Measurements from ENCODE around the gene ERO1A.

ERO1A gene

GRCh38 chr14:52609445-52610044 is 85.8 kb downstream of the ERO1A start:
- Mint-ChIP-seq H3K9me3 (peaks cover 2% of the 10 kb centered on the region), H3K36me3 (no peaks in the 10 kb centered on the region), H3K4me3 (no peak overlapping the region), H3K27ac (no peak overlapping the region), H3K4me1 (no peaks in the 10 kb centered on the region), H3K27me3 (peaks cover 4% of the 10 kb centered on the region)
- ATAC-seq (ENCODE audit: low read depth) (no peak), DNase-seq (ENCODE audit: low spot score in 2 of 2) (no peak)

GRCh38 chr14:52607061-52607460 is 88.3 kb downstream of the ERO1A start:
- no peak overlapping the region for H3K27ac Mint-ChIP-seq
- H3K4me1 Mint-ChIP-seq: peaks cover 4% of the 10 kb centered on the region
- ATAC-seq (ENCODE audit: low read depth): no peak

GRCh38 chr14:52602131-52602530 is 93.2 kb downstream of the ERO1A start:
- H3K27me3 Mint-ChIP-seq: peaks cover 1% of the 10 kb centered on the region
- DNase-seq (ENCODE audit: low spot score in 2 of 2): no peak
- H3K9me3 Mint-ChIP-seq: peaks cover 6% of the 10 kb centered on the region
- H3K27ac Mint-ChIP-seq: no peak overlapping the region
- no peak overlapping the region for H3K4me3 Mint-ChIP-seq
- peaks cover 4% of the 10 kb centered on the region for H3K4me1 Mint-ChIP-seq
- ATAC-seq (ENCODE audit: low read depth): peak; percentile 41
- no peaks in the 10 kb centered on the region for H3K36me3 Mint-ChIP-seq

More at GRCh38 chr14:52607061-52607460, 88.3 kb downstream of the ERO1A start:
- Mint-ChIP-seq H3K27me3 (peaks cover 3% of the 10 kb centered on the region), H3K4me3 (no peak overlapping the region), H3K9me3 (peaks cover 6% of the 10 kb centered on the region), H3K36me3 (no peaks in the 10 kb centered on the region)
- no peak for DNase-seq (ENCODE audit: low spot score in 2 of 2)

- Mint-ChIP-seq H3K27ac (no peak overlapping the region), H3K4me3 (no peak overlapping the region), H3K27me3 (peaks cover 3% of the 10 kb centered on the region), H3K36me3 (peaks cover 4% of the 10 kb centered on the region), H3K4me1 (peaks cover 4% of the 10 kb centered on the region), H3K9me3 (peaks cover 8% of the 10 kb centered on the region)
- ATAC-seq (ENCODE audit: low read depth): no peak
- no peak for DNase-seq (ENCODE audit: low spot score in 2 of 2)
Measured at GRCh38 chr14:52599974-52600373, 95.4 kb downstream of the ERO1A start.

DNA sequence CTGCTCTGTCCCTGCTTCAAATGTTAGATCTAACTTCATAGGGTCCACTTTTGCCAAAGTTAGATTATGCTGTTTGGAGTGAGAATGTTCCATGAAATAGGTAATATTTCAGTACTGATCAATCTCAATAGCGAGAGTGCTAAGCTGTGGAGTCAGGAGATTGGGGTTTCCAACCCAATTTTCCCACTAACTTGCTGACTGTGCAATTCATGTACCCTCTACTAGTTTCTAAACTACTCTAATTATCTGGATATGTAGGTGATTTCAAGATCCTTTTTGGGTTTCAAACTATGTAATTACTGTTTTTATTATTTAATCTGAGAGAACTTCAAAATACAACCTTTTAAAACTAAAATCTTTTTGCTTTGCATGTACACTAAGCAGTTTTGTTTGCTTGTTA is 96.8 kb downstream of the ERO1A start:
- no peak for DNase-seq (ENCODE audit: low spot score in 2 of 2)
- Mint-ChIP-seq H3K9me3 (peaks cover 8% of the 10 kb centered on the region), H3K36me3 (peaks cover 4% of the 10 kb centered on the region), H3K4me3 (no peak overlapping the region), H3K27ac (no peak overlapping the region), H3K27me3 (peaks cover 6% of the 10 kb centered on the region), H3K4me1 (peaks cover 4% of the 10 kb centered on the region)
- ATAC-seq (ENCODE audit: low read depth): no peak

DNA sequence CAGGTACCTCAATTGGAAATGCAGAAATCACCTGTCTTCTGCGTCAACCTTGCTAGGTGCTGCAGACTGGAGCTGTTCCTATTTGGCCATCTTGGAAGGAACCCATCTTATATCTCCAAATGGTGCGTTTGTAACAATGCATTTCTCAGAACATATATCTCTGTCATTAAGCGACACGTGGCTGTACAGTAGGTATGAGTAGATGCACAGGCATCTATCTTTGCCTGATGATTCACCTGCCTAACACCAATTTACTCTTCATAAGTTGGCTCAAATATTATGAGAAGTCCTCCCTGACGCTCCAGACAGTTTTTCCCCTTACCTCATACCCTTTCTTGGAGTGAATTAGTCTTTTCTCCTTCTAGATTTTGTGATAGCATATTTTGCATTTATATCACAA is 98.5 kb downstream of the ERO1A start:
- ATAC-seq (ENCODE audit: low read depth) (no peak), DNase-seq (ENCODE audit: low spot score in 2 of 2) (no peak)
- peaks cover 5% of the 10 kb centered on the region for H3K27me3 Mint-ChIP-seq
- H3K27ac Mint-ChIP-seq: no peak overlapping the region
- H3K4me1 Mint-ChIP-seq: no peaks in the 10 kb centered on the region
- peaks cover 8% of the 10 kb centered on the region for H3K9me3 Mint-ChIP-seq
- peaks cover 4% of the 10 kb centered on the region for H3K36me3 Mint-ChIP-seq
- no peak overlapping the region for H3K4me3 Mint-ChIP-seq

DNA sequence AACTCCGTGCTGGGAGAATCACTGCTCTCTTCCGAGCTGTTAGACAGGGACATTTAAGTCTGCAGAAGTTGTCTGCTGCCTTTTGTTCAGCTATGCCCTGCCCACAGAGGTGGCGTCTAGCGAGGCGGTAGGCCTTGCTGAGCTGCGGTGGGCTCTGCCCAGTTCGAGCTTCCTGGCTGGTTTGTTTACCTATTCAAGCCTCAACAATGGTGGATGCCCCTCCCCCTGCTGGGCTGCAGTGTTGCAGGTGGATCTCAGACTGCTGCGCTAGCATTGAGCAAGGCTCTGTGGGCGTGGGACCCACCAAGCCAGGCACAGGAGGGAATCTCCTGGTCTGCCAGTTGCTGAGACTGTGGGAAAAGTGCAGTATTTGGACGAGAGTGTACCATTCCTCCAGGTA is 99.0 kb downstream of the ERO1A start:
- Mint-ChIP-seq H3K9me3 (peaks cover 8% of the 10 kb centered on the region), H3K27me3 (peaks cover 5% of the 10 kb centered on the region), H3K27ac (no peak overlapping the region), H3K36me3 (peaks cover 4% of the 10 kb centered on the region), H3K4me1 (no peaks in the 10 kb centered on the region), H3K4me3 (no peak overlapping the region)
- DNase-seq (ENCODE audit: low spot score in 2 of 2): no peak
- ATAC-seq (ENCODE audit: low read depth): no peak

DNA sequence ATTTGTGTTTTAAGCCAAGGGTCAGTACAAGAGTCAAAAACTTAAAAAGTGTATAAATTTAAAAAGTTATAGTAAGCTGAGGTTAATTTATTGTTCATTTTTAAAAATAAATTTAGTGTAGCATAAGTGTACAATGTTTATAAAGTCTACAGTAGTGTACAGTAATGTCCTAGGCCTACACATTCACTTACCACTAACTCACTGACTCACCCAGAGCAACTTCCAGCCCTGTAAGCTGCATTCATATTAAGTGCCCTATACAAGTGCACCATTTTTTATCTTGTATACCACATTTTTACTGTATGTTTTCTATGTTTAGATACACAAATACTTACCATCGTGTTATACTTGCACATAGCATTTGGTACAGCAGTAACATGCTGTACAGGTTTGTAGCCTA is 105.0 kb downstream of the ERO1A start:
- Mint-ChIP-seq H3K9me3 (peaks cover 9% of the 10 kb centered on the region), H3K36me3 (peaks cover 2% of the 10 kb centered on the region), H3K4me3 (no peak overlapping the region), H3K27me3 (peaks cover 10% of the 10 kb centered on the region), H3K27ac (no peak overlapping the region), H3K4me1 (no peaks in the 10 kb centered on the region)
- DNase-seq (ENCODE audit: low spot score in 2 of 2) (no peak), ATAC-seq (ENCODE audit: low read depth) (no peak)
